Tibial nerve (tissue), 3 donors: ENCODE data around the gene ADGB.

ENCODE experiments used
- CTCF ChIP-seq, 5 experiments: fragments of 200-600 bp in 3 of 5; fragments of 450-650 bp in 2 of 5; sonication (generic) in 3 of 5; IDR thresholded peaks; one replicate each; pipeline ENCODE4 v1.5.1; 2016 to 2019; ENCODE audit warnings: antibody characterized with exemption in 5 of 5, mild to moderate bottlenecking in 3 of 5, moderate library complexity in 2 of 5
- POLR2A ChIP-seq, 2 donors: fragments of 450-650 bp; IDR thresholded peaks; one replicate each; pipeline ENCODE4 v1.6.1; 2017; ENCODE audit warnings: antibody characterized with exemption in 2 of 2, mild to moderate bottlenecking in 2 of 2, moderate library complexity in 2 of 2

- TF ChIP-seq CTCF (IDR thresholded peaks at IDR 0.05) (no peak), POLR2A (IDR thresholded peaks at IDR 0.05) (no peak)
Observed at GRCh38 chr6:146666909-146667308, 68.1 kb downstream of the ADGB start.
